HG03469 (cell line): ENCODE measurements around the gene MARCHF9.

Source experiments
- ATAC-seq: cut with Tn5 transposase; IDR thresholded peaks from one replicate; pipeline ENCODE4 v1.9.1; 2021; ENCODE audit warnings: mild to moderate bottlenecking, moderate library complexity, moderate number of reproducible peaks; ENCODE audit not compliant: unreplicated experiment

MARCHF9 gene

GRCh38 chr12:57724003-57724935 lies 30.6 kb upstream of the MARCHF9 start:
- no peak for ATAC-seq

GRCh38 chr12:57724936-57725740 lies 29.8 kb upstream of the MARCHF9 start:
- no peak for ATAC-seq

GRCh38 chr12:57725851-57726150 lies 29.1 kb upstream of the MARCHF9 start:
- ATAC-seq = no peak

GRCh38 chr12:57726151-57726883 lies 28.6 kb upstream of the MARCHF9 start:
- ATAC-seq = no peak

- ATAC-seq = no peak
Measured at GRCh38 chr12:57726884-57727757, 27.8 kb upstream of the MARCHF9 start.

GRCh38 chr12:57727758-57728395 lies 27.0 kb upstream of the MARCHF9 start:
- ATAC-seq = no peak

- no peak for ATAC-seq
Measured at GRCh38 chr12:57729321-57729844, 25.5 kb upstream of the MARCHF9 start.

- no peak for ATAC-seq
Measured at GRCh38 chr12:57730336-57731067, 24.4 kb upstream of the MARCHF9 start.

GRCh38 chr12:57731411-57732080 lies 23.4 kb upstream of the MARCHF9 start:
- no peak for ATAC-seq

GRCh38 chr12:57732270-57732669 lies 22.6 kb upstream of the MARCHF9 start:
- no peak for ATAC-seq

- ATAC-seq = no peak
Measured at GRCh38 chr12:57732726-57733593, 21.9 kb upstream of the MARCHF9 start.

- ATAC-seq = no peak
Measured at GRCh38 chr12:57733928-57734327, 21.0 kb upstream of the MARCHF9 start.

- no peak for ATAC-seq
Measured at GRCh38 chr12:57734591-57734990, 20.3 kb upstream of the MARCHF9 start.

GRCh38 chr12:57735198-57735855 lies 19.6 kb upstream of the MARCHF9 start:
- ATAC-seq = no peak

- ATAC-seq = no peak
Measured at GRCh38 chr12:57735952-57736740, 18.8 kb upstream of the MARCHF9 start.
